HCT116 (cell line): ENCODE data around the gene GCAT. TPM values are rescaled to one million over a fixed set of nuclear protein-coding genes. Genes with fewer than 3 reads are reported as not detected.
A peak's percentile ranks its signal among the peaks of the same experiment; 100 is the strongest.

Experiments
- ATAC-seq: fragments of 200-7000 bp; cut with Tn5 transposase; 2 replicates; pipeline ENCODE4 v1.9.1; 2020; ENCODE audit warnings: mild to moderate bottlenecking, moderate library complexity
- BruUV-seq: library from RNA; stranded (reverse); fragments of 400-500 nt; replicated peaks from 2 replicates; lab custom pipeline; 2021; lab: Mats Ljungman, UMichigan
- CTCF ChIA-PET: fragments of 300-600 bp; sonication (Branson Sonifier 250); formaldehyde crosslinking; loops from one replicate; lab custom pipeline; 2021; ENCODE audit warnings: antibody characterized with exemption; lab: Charles Lee
- POLR2A ChIA-PET: fragments of 300-600, 350-600 bp; sonication (Branson Sonifier 250); formaldehyde crosslinking; loops from one replicate; lab custom pipeline; 2021; ENCODE audit warnings: antibody characterized with exemption; lab: Charles Lee
- RAD21 ChIA-PET, 2 experiments: fragments of 300-600 bp; sonication (Branson Sonifier 250); formaldehyde crosslinking; loops; one replicate each; lab custom pipeline; 2023; ENCODE audit warnings: low total read pairs in 2 of 2; ENCODE audit not compliant: uncharacterized antibody in 2 of 2, unreplicated experiment in 2 of 2, low non-redundant PET in 1 of 2; lab: Charles Lee
- DNase-seq: peaks from one replicate; pipeline ENCODE4 v3.0.0-alpha.2; 2010; ENCODE audit warnings: low read depth, low spot score
- H2AFZ ChIP-seq: fragments of 200-600 bp; shearing (Covaris generic), sonication (generic); 2 replicates; pipeline ENCODE4 v1.6.1; 2017; ENCODE audit warnings: low read depth, mixed run types, mixed read lengths, antibody characterized with exemption, low read length; ENCODE audit not compliant: poor library complexity, severe bottlenecking
- H3K27ac ChIP-seq: 2 replicates; pipeline ENCODE4 v1.5.1; 2012; ENCODE audit warnings: low read depth, low read length
- H3K27me3 ChIP-seq: fragments of 200-600 bp; sonication (generic); 2 replicates; pipeline ENCODE4 v1.6.1; 2016; ENCODE audit warnings: mixed run types, low read length, mixed read lengths; ENCODE audit not compliant: insufficient read depth
- H3K36me3 ChIP-seq, 2 experiments: fragments of 200-500 bp in 1 of 2; fragments of 200-600 bp in 1 of 2; sonication (Bioruptor generic) in 1 of 2; sonication (generic) in 1 of 2; 2 replicates each; pipeline versions ENCODE4 v1.5.1 to v1.6.1; 2014 to 2016; ENCODE audit warnings: low read length in 2 of 2, inconsistent platforms in 1 of 2, mixed read lengths in 1 of 2, mixed run types in 1 of 2; ENCODE audit not compliant: insufficient read depth in 2 of 2, control insufficient read depth in 1 of 2
- H3K4me1 ChIP-seq, 2 experiments: fragments of 200-600 bp in 1 of 2; sonication (generic) in 1 of 2; 2 replicates each; pipeline versions ENCODE4 v1.5.1 to v1.6.1; 2012 to 2017; ENCODE audit warnings: low read length in 2 of 2, inconsistent platforms in 1 of 2, mild to moderate bottlenecking in 1 of 2, mixed read lengths in 1 of 2, mixed run types in 1 of 2, moderate library complexity in 1 of 2; ENCODE audit not compliant: insufficient read depth in 2 of 2, control insufficient read depth in 1 of 2
- H3K4me2 ChIP-seq: fragments of 200-600 bp; sonication (generic); 2 replicates; pipeline ENCODE4 v1.6.1; 2017; ENCODE audit warnings: mixed run types, low read length, mixed read lengths
- H3K4me3 ChIP-seq, 2 experiments: fragments of 200-600 bp in 1 of 2; sonication (generic) in 1 of 2; replicated peaks in 1 of 2; 2 replicates each; pipeline ENCODE4 v1.5.1; 2011 to 2016; ENCODE audit warnings: low read length in 2 of 2, control low read depth in 1 of 2, low read depth in 1 of 2, mild to moderate bottlenecking in 1 of 2, mixed read lengths in 1 of 2, mixed run types in 1 of 2
- H3K79me2 ChIP-seq: fragments of 200-600 bp; sonication (generic); 2 replicates; pipeline ENCODE4 v1.6.1; 2017; ENCODE audit warnings: mild to moderate bottlenecking, mixed run types, low read length, moderate library complexity, mixed read lengths; ENCODE audit not compliant: insufficient read depth
- H3K9ac ChIP-seq: fragments of 200-600 bp; sonication (generic); 2 replicates; pipeline ENCODE4 v1.6.1; 2016; ENCODE audit warnings: low read length, mixed read lengths
- H3K9me2 ChIP-seq: fragments of 200-600 bp; sonication (generic), shearing (Covaris generic); 2 replicates; pipeline ENCODE4 v1.6.1; 2017; ENCODE audit warnings: mixed run types, mild to moderate bottlenecking, moderate library complexity; ENCODE audit not compliant: insufficient read depth
- H3K9me3 ChIP-seq, 2 experiments: fragments of 200-500 bp in 1 of 2; fragments of 200-600 bp in 1 of 2; sonication (Bioruptor generic) in 1 of 2; sonication (generic) in 1 of 2; 2 replicates each; pipeline ENCODE4 v1.6.1; 2014 to 2017; ENCODE audit warnings: low read length in 2 of 2, mixed read lengths in 2 of 2, inconsistent platforms in 1 of 2, low read depth in 1 of 2, mild to moderate bottlenecking in 1 of 2, mixed run types in 1 of 2, moderate library complexity in 1 of 2; ENCODE audit not compliant: control insufficient read depth in 1 of 2, insufficient read depth in 1 of 2
- H4K20me1 ChIP-seq: fragments of 200-600 bp; sonication (generic), shearing (Covaris generic); 2 replicates; pipeline ENCODE4 v1.6.1; 2017; ENCODE audit warnings: mixed run types, mild to moderate bottlenecking, moderate library complexity; ENCODE audit not compliant: insufficient read depth
- ELF1 ChIP-seq: IDR thresholded peaks from 2 replicates; pipeline ENCODE4 v1.6.1; 2012; ENCODE audit warnings: low read depth, borderline replicate concordance
- EZH2phosphoT487 ChIP-seq: fragments of 200-600 bp; IDR thresholded peaks from 2 replicates; pipeline ENCODE4 v1.6.1; 2018; ENCODE audit warnings: antibody characterized with exemption, borderline replicate concordance
- POLR2A ChIP-seq: IDR thresholded peaks from 2 replicates; pipeline ENCODE4 v1.7.0; 2011; ENCODE audit warnings: borderline replicate concordance; ENCODE audit not compliant: insufficient read depth, insufficient read length; ENCODE audit errors: extremely low read depth
- POLR2AphosphoS5 ChIP-seq: IDR thresholded peaks from 2 replicates; pipeline ENCODE4 v1.6.1; 2011; ENCODE audit warnings: mild to moderate bottlenecking, low read depth, low read length, moderate library complexity
- RAD21 ChIP-seq: IDR thresholded peaks from 2 replicates; pipeline ENCODE4 v1.6.1; 2012; ENCODE audit warnings: low read depth, mild to moderate bottlenecking
- SRF ChIP-seq: IDR thresholded peaks from 2 replicates; pipeline ENCODE4 v1.6.1; 2012; ENCODE audit warnings: low read depth
- YY1 ChIP-seq: IDR thresholded peaks from 2 replicates; pipeline ENCODE4 v1.6.1; 2011; ENCODE audit warnings: low read length, low read depth, moderate library complexity, mild to moderate bottlenecking; ENCODE audit not compliant: insufficient replicate concordance; ENCODE audit errors: extremely low read depth
- intact Hi-C: fragments of 100-400 bp; cut with micrococcal nuclease; formaldehyde crosslinking; loops from 2 replicates; pipeline ENCODE4 v1.10.0; 2022
- total RNA-seq: library from RNA; stranded (reverse); gene quantifications from one replicate; pipeline ENCODE4 v1.2.1, GENCODE V29; 2021; ENCODE audit not compliant: unreplicated experiment
- TF ChIP-seq, protein P1 (sequence below): IDR thresholded peaks from 2 replicates; pipeline ENCODE4 v1.6.1; 2012
- TF ChIP-seq, protein P2 (sequence below), 3 experiments: fragments of 200-600 bp in 1 of 3; sonication (generic) in 1 of 3; IDR thresholded peaks in 2 of 3; conservative IDR thresholded peaks in 1 of 3; 2 replicates each; pipeline ENCODE4 v1.5.1; 2012 to 2017; ENCODE audit warnings: low read depth in 2 of 3, low read length in 2 of 3, antibody characterized with exemption in 1 of 3, borderline replicate concordance in 1 of 3, control low read depth in 1 of 3, mild to moderate bottlenecking in 1 of 3, mixed read lengths in 1 of 3, mixed run types in 1 of 3, moderate library complexity in 1 of 3; ENCODE audit not compliant: insufficient read depth in 1 of 3
- TF ChIP-seq, protein P3 (sequence below): IDR thresholded peaks from 2 replicates; pipeline ENCODE4 v1.6.1; 2012
- TF ChIP-seq, protein P4 (sequence below): IDR thresholded peaks from 2 replicates; pipeline ENCODE4 v1.6.1; 2011; ENCODE audit warnings: mild to moderate bottlenecking, low read length, moderate library complexity; ENCODE audit not compliant: insufficient replicate concordance; ENCODE audit errors: extremely low read depth

Gene GCAT
- total RNA-seq, 1 experiment from 2014 or later: 88.7 TPM

DNA sequence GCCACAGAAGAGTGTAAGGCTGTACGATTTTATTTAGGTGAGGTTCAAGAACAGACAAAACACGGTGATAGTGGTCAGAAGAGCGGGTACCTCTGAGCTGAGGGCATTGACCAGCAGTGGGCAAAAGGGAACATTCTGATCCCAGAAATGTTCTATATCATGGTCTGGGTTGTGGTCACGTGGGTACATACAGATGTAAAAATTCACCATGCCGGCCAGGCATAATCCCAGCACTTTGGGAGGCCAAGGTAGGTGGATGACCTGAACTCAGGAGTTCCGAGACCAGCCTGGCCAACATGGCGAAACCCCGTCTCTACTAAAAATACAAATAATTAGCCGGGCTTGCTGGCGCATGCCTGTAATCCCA is 31.1 kb upstream of the GCAT start:
- ChIA-PET CTCF (interaction anchor here (0.9 to 1.6 kb wide), 2 partner anchors 12 to 41 kb away, joined by 3 read pairs; no protein-coding TSS in a partner anchor), POLR2A (interaction anchor here (0.6 to 1.5 kb wide), 3 partner anchors 12 to 168 kb away, joined by 3 to 4 read pairs (median 3); partner anchors contain the start of gene GGA1), RAD21 (no interaction called here)
- peaks cover 6 to 24% of the 10 kb centered on the region in 2 experiments; a peak in 3 of 4 replicates for H3K36me3 ChIP-seq
- no peaks in the 10 kb centered on the region for H3K9me3 ChIP-seq
- ATAC-seq (peak; percentile 10), DNase-seq (no peak)
- TF ChIP-seq EZH2phosphoT487 (no peak), POLR2AphosphoS5 (no peak; the same call in none of the 2 replicates), SRF (no peak)
- TF ChIP-seq, protein P1, sequence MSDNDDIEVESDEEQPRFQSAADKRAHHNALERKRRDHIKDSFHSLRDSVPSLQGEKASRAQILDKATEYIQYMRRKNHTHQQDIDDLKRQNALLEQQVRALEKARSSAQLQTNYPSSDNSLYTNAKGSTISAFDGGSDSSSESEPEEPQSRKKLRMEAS: no peak
- peak overlapping the region; percentile 53 for H3K9ac ChIP-seq
- no TSS peak for BruUV-seq
- H4K20me1 ChIP-seq: no peaks in the 10 kb centered on the region
- H3K9me2 ChIP-seq: no peaks in the 10 kb centered on the region
- no peak overlapping the region for H2AFZ ChIP-seq
- peak overlapping the region; percentile 30 for H3K27ac ChIP-seq
- peaks cover 36 to 79% of the 10 kb centered on the region in 2 experiments for H3K4me1 ChIP-seq
- no peaks in the 10 kb centered on the region for H3K27me3 ChIP-seq
- H3K4me3 ChIP-seq: no peak overlapping the region
- no peaks in the 10 kb centered on the region for H3K79me2 ChIP-seq
- intact Hi-C loops: loop anchor here (2.0 kb wide), 1 partner anchor 24 kb away; no protein-coding TSS in a partner anchor
- H3K4me2 ChIP-seq: peak overlapping the region; percentile 49

- peak overlapping the region; percentile 53 for H3K9ac ChIP-seq
- H3K27me3 ChIP-seq: no peaks in the 10 kb centered on the region
- DNase-seq (peak; percentile 84), ATAC-seq (peak; percentile 56)
- H3K79me2 ChIP-seq: no peaks in the 10 kb centered on the region
- ChIA-PET CTCF (no interaction called here), RAD21 (no interaction called here), POLR2A (interaction anchor here (0.9 to 1.8 kb wide), 4 partner anchors 9 to 168 kb away, joined by 3 to 6 read pairs (median 4); partner anchors contain the start of gene GGA1)
- peak overlapping the region; percentile 49 for H3K4me2 ChIP-seq
- intact Hi-C loops: loop anchor here (2.0 kb wide), 1 partner anchor 24 kb away; no protein-coding TSS in a partner anchor
- H4K20me1 ChIP-seq: no peaks in the 10 kb centered on the region
- no peak overlapping the region for H2AFZ ChIP-seq
- H3K9me2 ChIP-seq: no peaks in the 10 kb centered on the region
- TSS peak; percentile 3 for BruUV-seq
- peaks cover 6 to 19% of the 10 kb centered on the region in 2 experiments; a peak in 3 of 4 replicates for H3K36me3 ChIP-seq
- H3K4me1 ChIP-seq: peaks cover 42 to 84% of the 10 kb centered on the region in 2 experiments
- no peak overlapping the region for H3K4me3 ChIP-seq
- H3K27ac ChIP-seq: peak overlapping the region; percentile 30
- no peaks in the 10 kb centered on the region for H3K9me3 ChIP-seq
- TF ChIP-seq ELF1 (no peak), RAD21 (no peak), POLR2AphosphoS5 (peak; percentile 88), POLR2A (peak; percentile 39), YY1 (no peak), EZH2phosphoT487 (no peak)
- TF ChIP-seq, protein P2, sequence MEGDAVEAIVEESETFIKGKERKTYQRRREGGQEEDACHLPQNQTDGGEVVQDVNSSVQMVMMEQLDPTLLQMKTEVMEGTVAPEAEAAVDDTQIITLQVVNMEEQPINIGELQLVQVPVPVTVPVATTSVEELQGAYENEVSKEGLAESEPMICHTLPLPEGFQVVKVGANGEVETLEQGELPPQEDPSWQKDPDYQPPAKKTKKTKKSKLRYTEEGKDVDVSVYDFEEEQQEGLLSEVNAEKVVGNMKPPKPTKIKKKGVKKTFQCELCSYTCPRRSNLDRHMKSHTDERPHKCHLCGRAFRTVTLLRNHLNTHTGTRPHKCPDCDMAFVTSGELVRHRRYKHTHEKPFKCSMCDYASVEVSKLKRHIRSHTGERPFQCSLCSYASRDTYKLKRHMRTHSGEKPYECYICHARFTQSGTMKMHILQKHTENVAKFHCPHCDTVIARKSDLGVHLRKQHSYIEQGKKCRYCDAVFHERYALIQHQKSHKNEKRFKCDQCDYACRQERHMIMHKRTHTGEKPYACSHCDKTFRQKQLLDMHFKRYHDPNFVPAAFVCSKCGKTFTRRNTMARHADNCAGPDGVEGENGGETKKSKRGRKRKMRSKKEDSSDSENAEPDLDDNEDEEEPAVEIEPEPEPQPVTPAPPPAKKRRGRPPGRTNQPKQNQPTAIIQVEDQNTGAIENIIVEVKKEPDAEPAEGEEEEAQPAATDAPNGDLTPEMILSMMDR (IDR thresholded peaks at IDR 0.05 in 2 of 3, conservative IDR thresholded peaks at IDR 0.05 in 1 of 3; ENCODE audit: borderline replicate concordance in 1 of 3, insufficient read depth in 1 of 3, low read depth in 2 of 3, low read length in 2 of 3): no peak
- TF ChIP-seq, protein P3, sequence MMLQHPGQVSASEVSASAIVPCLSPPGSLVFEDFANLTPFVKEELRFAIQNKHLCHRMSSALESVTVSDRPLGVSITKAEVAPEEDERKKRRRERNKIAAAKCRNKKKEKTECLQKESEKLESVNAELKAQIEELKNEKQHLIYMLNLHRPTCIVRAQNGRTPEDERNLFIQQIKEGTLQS: no peak
- TF ChIP-seq, protein P4, sequence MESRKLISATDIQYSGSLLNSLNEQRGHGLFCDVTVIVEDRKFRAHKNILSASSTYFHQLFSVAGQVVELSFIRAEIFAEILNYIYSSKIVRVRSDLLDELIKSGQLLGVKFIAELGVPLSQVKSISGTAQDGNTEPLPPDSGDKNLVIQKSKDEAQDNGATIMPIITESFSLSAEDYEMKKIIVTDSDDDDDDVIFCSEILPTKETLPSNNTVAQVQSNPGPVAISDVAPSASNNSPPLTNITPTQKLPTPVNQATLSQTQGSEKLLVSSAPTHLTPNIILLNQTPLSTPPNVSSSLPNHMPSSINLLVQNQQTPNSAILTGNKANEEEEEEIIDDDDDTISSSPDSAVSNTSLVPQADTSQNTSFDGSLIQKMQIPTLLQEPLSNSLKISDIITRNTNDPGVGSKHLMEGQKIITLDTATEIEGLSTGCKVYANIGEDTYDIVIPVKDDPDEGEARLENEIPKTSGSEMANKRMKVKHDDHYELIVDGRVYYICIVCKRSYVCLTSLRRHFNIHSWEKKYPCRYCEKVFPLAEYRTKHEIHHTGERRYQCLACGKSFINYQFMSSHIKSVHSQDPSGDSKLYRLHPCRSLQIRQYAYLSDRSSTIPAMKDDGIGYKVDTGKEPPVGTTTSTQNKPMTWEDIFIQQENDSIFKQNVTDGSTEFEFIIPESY: no peak
These were observed 30.5 kb upstream of the GCAT start for GRCh38 chr22:37777122-37777687.
